ENCODE measurements around the gene HAPLN2. TPM values are rescaled to one million over a fixed set of nuclear protein-coding genes. Genes with fewer than 3 reads are reported as not detected.

The HAPLN2 gene
- total RNA-seq: not detected in 2 replicates

GRCh38 chr1:156618853-156619581 is at the start of gene HAPLN2:
HAPLN2 (plus strand) TSS chr1:156619415; CDS start chr1:156623491, 4,076 bp downstream.

GRCh38 chr1:156571919-156572662 is 47.1 kb upstream of the HAPLN2 start, which contains the start of gene IQGAP3:
IQGAP3 (minus strand) TSS chr1:156572565; CDS start chr1:156572529, 36 bp downstream.

GRCh38 chr1:156579472-156579871 is 39.7 kb upstream of the HAPLN2 start, which contains the start of gene TTC24:
TTC24 (plus strand) TSS chr1:156579723; CDS start chr1:156581365, 1,642 bp downstream.

GRCh38 chr1:156591432-156592157 is 27.6 kb upstream of the HAPLN2 start, which contains the start of gene NAXE:
NAXE (plus strand) TSS chr1:156591776; CDS start chr1:156591805, 29 bp downstream.

GRCh38 chr1:156601122-156601830 is 17.9 kb upstream of the HAPLN2 start, which contains the start of gene GPATCH4:
GPATCH4 (minus strand) TSS chr1:156601479.

GRCh38 chr1:156641761-156642264 is 22.6 kb downstream of the HAPLN2 start, which contains the start of gene BCAN:
BCAN (plus strand) TSS chr1:156642117; CDS start chr1:156646055, 3,938 bp downstream.

Other genes starting within 250 kb of the HAPLN2 start
- 2.7 and 3.9 TPM in 2 replicates for gene MEF2D, start 118.6 kb upstream of the HAPLN2 start, total RNA-seq
- gene IQGAP3, start 46.9 kb upstream of the HAPLN2 start, total RNA-seq: 16.6 and 17.2 TPM in 2 replicates
- gene TTC24, start 39.7 kb upstream of the HAPLN2 start, total RNA-seq: not detected in 2 replicates
- 126 TPM in 2 replicates for gene NAXE, start 27.6 kb upstream of the HAPLN2 start, total RNA-seq
- 29.6 and 34.5 TPM in 2 replicates for gene GPATCH4, start 17.9 kb upstream of the HAPLN2 start, total RNA-seq
- gene BCAN, start 22.7 kb downstream of the HAPLN2 start, total RNA-seq: 0.15 TPM in 1 of 2 replicates, not detected in the other
- 154 and 164 TPM in 2 replicates for gene NES, start 58.0 kb downstream of the HAPLN2 start, total RNA-seq
- 1.1 and 1.3 TPM in 2 replicates for gene CRABP2, start 86.2 kb downstream of the HAPLN2 start, total RNA-seq
- 7.8 and 8.1 TPM in 2 replicates for gene METTL25B, start 109.1 kb downstream of the HAPLN2 start, total RNA-seq
- 6.7 and 9.1 TPM in 2 replicates for gene ISG20L2, start 109.4 kb downstream of the HAPLN2 start, total RNA-seq
- gene MRPL24, start 121.7 kb downstream of the HAPLN2 start, total RNA-seq: 40.9 and 43.6 TPM in 2 replicates
- gene HDGF, start 132.3 kb downstream of the HAPLN2 start, total RNA-seq: 134 and 196 TPM in 2 replicates
- gene PRCC, start 148.1 kb downstream of the HAPLN2 start, total RNA-seq: 7.4 and 8.4 TPM in 2 replicates
- gene SH2D2A, start 197.4 kb downstream of the HAPLN2 start, total RNA-seq: 0.97 TPM in 1 of 2 replicates, not detected in the other
- not detected in 2 replicates for gene INSRR, start 239.7 kb downstream of the HAPLN2 start, total RNA-seq
- under 0.01 TPM in 1 of 2 replicates, not detected in the other for gene NTRK1, start 241.4 kb downstream of the HAPLN2 start, total RNA-seq